NCI-H146 treated with DMSO at 0.1 percent for 48 hours (cell line): ENCODE measurements around the gene CPEB4.
A peak's percentile ranks its signal among the peaks of the same experiment; 100 is the strongest.

Source experiments
- DNase-seq: peaks from one replicate; lab custom pipeline; 2025; ENCODE audit not compliant: unreplicated experiment; lab: John Stamatoyannopoulos, UW

CPEB4 gene

GRCh38 chr5:173884402-173885053 is 3.6 kb upstream of the CPEB4 start:
- no peak for DNase-seq

GRCh38 chr5:173885054-173885443 is 3.1 kb upstream of the CPEB4 start:
- no peak for DNase-seq

- DNase-seq: no peak
Observed at GRCh38 chr5:173885475-173886010, 2.6 kb upstream of the CPEB4 start.

- DNase-seq: no peak
Observed at GRCh38 chr5:173886150-173886549, 2.0 kb upstream of the CPEB4 start.

- DNase-seq: no peak
Observed at GRCh38 chr5:173888473-173889131, 453 bp downstream of the CPEB4 start.

- DNase-seq: peak; percentile 31
Observed at GRCh38 chr5:173890195-173890991, 2.2 kb downstream of the CPEB4 start.

DNA sequence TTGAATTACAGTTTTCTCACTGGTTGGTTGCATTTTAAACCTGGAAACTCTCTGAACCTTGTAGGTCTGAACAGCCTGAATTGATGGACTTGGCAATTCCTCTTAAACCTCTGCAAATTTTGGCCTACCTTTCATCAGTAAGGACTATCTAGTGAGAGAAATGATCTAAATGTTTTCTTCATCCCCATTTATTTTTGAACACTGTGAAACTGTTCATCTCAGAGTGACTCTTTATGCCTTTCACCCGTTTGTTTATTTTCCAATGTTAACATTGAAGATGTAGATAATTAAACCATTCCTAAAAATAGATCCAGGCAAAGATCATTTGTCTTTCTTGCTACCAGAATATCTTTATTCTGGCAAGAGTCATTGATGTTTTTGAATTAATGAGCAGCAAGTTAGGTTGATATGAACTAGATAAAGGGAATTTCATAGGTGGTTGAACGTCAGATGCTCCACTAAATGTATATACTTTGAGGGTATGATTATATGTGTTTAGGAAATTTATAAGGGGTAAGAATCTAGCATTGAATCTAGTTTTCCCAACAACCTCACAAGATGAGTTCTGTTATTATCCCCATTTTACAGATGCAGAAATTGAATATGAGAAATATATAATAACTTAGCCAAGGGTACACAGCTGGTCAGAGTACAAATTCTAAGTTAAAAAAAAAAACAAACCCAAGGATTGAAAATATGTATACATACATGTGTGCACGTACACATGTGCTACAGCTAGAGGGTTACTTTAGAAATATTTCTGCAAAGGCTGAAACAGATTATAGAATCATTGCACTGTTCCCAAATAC is 3.4 kb downstream of the CPEB4 start:
- no peak for DNase-seq

GRCh38 chr5:173893192-173893561 is 5.0 kb downstream of the CPEB4 start:
- DNase-seq: no peak

DNA sequence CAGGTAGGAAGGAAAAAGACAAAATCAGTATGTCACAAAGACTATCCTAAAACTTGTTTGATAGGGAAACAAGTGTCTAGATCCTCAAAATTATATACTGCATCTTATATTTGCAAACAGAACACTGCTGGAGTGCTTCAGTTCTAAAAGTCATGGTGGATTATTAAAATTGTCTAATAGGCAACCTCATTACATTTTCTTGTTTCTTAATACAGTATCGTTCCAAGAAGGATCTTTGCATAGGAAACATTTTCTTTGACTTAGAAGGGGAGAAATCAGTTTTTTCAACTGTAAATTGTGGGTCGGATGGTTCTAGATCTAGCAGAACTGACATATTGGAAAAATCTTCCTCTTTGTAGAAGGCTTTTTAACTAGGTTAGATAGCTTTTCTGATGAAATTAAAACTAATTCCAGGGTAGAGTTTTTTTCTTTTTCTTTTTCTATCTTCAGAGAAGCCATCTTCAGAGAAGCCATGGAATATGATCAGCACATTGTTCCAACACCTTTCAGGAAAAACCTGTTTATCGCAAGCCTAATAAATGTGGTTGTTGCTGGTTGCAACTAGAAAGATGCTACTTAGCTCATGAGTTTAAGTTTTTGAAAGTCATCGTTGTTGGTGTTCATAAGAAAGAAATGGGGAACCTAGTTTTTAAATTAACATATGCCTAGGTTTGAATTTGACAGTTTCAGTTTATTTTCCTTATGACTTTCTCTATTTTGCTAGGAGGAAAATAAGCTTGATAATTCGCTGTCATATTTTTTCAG is 7.4 kb downstream of the CPEB4 start:
- no peak for DNase-seq

GRCh38 chr5:173896631-173897030 is 8.5 kb downstream of the CPEB4 start:
- DNase-seq: no peak

DNA sequence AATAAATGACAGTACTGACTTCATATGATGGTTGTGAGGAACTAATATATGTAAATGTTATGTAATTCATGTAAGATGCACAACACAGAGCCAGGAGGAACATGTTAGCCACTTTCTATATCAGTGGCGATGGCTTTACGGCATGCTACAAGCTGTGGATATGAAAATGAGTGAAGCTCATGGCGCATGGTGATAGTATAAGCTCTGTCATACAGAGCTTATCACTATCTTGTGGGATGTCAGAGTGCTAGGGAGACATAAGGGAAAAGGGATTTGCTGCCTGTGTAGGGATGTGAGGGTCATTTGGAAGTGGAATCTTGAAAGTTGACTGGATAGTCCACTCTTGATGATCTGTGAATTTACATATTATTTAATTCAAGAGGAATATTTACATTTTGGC is 13.6 kb downstream of the CPEB4 start:
- no peak for DNase-seq

DNA sequence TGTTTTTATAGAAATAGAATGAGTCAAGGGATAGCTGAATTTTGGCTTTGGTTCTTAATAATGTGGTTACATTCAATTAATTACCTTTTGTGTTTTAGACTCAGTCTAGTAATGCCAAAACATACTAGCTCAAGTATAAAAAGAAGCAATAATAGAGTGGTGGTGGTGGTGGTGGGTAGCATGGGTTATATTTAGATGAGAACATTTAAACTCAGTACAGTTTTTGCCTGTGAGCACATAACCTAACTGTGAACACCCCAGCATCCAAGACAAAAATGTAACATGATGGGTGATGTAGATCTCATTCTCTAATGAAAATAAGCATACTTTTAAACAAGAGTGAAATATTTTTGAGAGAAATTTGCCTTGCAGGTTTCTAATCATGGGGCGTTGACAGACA is 14.2 kb downstream of the CPEB4 start:
- DNase-seq: no peak

- DNase-seq: no peak
Observed at GRCh38 chr5:173902743-173903142, 14.6 kb downstream of the CPEB4 start.

- no peak for DNase-seq
Observed at GRCh38 chr5:173903396-173904140, 15.4 kb downstream of the CPEB4 start.

GRCh38 chr5:173904151-173904550 is 16.0 kb downstream of the CPEB4 start:
- DNase-seq: no peak

DNA sequence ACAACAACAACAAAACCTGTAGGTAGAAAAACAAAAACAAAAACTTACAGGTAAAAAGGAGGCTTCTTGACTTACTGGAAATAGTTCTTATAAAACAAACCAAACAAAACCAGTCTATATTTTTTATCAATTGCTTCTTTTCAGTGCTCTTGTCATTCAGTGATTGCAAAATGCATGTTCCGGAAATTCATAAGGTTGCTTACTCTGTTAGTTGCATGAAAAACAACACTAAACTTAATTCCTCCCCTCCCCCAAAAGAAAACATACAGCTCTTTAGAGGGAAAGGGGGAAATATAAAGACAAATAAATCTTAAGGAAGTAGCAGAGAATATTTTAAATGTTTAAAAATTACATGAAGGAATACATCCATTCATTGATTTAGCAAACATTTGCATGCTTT is 19.1 kb downstream of the CPEB4 start:
- no peak for DNase-seq

- DNase-seq: no peak
Observed at GRCh38 chr5:173907686-173908371, 19.7 kb downstream of the CPEB4 start.

DNA sequence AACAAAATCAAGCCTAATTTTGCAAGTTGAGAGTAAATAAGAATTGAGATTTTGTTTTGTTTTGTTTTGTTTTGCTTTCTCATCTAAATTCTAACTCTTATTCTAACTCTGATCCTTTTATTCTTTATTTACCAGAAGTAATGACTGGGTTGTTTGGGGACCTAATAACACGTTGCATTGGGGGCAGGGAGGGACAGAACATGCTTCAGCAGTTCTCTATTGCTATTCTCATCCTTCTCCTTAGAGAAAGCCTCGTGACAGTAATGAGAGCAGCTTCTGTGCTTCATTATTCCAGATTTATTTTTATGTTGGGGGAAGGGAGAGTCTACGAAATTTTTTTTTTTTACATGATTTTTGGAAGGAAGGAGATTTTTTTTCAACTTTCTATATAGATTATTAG is 21.1 kb downstream of the CPEB4 start:
- DNase-seq: no peak

DNA sequence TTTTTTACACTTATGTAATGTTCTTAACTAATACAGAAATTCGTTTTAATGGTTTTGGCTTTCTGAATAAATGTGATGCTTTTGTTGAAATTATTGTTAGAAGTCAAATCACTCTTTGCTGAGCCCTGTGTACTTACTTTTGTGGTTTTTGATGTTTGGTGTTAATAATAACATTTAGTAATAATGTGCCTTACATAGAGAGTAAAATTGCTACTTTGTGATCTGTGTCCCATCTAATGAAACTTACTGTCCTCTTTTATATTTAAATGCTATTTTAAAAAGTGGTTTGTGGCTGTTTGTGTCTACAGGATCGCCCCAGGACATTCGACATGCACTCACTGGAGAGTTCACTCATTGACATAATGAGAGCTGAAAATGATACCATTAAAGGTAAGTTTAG is 22.1 kb downstream of the CPEB4 start:
- no peak for DNase-seq
